ENCODE data around the gene CENPP.

CENPP gene

DNA sequence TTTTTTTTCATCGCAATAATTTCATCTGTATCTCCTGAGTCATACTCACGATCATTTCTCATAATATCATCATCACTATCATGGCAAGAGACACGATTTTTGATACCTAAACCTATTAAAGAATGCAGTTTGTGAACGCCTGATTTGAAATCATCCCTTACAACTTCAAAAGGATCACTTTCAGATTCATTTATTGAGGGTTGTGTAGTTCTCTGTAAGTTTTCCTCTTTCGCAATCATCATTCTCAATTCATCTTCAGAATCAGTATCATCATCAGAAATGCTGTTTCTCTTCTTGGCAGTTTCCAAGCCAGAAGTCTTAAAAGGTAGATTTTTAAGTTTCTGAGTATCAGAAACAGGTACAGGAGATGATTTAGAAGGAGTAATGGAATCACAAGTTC, 10.3 kb upstream of the CENPP start:
- DNase-seq, result no peak

- DNase-seq, result no peak
Observed at GRCh38 chr9:92324431-92324830, 1.3 kb upstream of the CENPP start.

DNA sequence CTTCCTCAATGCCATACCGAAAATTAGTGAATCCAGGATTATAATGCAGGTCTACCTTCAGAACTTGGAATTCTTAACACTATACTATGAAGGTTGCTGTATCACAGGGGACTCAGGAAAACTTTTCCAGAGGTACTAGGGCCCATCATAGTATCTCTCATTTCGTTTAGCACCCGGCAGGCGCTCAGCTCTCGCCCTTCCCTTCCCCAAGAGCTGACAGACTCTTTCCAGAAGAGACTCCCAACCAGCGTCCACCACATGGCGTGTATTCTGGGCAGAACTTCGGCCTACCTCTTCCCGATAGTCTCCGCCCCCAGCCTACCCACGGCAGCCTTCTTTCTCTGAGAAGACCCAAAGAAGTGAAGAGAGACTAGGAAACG, 874 bp upstream of the CENPP start:
- DNase-seq, result no peak

DNA sequence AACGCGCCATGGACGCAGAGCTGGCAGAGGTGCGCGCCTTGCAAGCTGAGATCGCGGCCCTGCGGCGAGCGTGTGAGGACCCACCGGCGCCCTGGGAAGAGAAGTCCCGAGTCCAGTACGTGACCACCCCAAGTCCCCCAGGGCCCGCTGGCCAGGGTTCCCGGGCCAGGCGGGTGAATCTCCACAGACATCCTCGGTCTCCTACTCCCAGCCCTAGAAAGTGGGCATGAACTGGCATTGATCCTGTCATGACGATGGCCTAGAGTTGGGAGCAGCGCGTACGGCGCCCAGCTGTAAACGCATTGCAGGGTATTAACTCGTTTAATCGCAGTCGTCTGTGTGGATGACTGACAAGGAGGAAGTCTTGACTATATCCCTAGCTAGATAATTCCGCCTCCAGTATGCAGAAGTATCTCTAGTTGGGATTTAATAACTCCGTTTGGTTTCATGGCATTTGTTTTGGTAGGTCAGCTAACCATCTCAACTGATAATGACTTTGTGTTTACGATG, 293 bp downstream of the CENPP start:
- DNase-seq, result no peak

GRCh38 chr9:92327283-92327850, 1.6 kb downstream of the CENPP start:
- DNase-seq, result no peak

DNA sequence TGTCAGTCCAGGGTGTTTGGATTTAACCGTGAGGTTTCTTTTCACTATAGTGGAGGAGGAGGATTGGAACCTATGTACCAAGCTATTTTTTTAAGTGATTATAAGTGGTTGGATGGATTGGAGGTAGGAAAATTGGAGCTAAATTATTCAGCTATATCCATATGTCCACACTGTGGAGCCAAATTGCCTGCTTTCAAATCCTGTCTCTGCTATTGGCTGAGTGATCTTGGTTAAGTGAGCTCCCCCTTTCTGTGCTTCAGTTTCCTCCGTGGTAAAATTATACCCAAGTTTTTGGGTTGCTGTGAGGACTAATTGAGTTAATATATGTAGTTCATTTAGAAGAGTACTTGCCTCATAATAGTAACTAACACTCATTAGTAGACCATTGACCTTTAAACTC, 2.5 kb downstream of the CENPP start:
- no peak for DNase-seq

GRCh38 chr9:92332577-92333281, 7.0 kb downstream of the CENPP start:
- no peak for DNase-seq

- no peak for DNase-seq
Observed at GRCh38 chr9:92333282-92333634, 7.5 kb downstream of the CENPP start.

GRCh38 chr9:92341578-92341977, 15.8 kb downstream of the CENPP start:
- DNase-seq, result no peak

- DNase-seq, result no peak
Observed at GRCh38 chr9:92342825-92343488, 17.2 kb downstream of the CENPP start.

DNA sequence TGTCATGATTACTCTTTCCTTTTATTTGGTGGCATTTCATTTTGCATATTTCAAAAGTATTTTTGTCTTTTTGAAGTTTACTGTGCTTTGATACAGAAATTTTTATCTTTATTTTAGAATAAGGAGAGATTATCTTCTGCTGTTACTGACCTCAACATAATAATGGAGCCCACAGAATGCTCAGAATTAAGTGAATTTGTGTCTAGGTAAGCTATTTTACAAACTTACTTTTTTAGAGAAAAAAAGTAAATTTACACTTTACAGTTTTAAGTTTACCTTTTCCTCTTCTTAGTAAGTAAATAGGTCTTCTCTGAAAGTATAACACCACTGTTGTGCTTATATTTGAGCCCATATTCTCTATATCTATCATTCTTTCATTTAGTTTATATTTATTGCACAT, 19.8 kb downstream of the CENPP start:
- no peak for DNase-seq

DNA sequence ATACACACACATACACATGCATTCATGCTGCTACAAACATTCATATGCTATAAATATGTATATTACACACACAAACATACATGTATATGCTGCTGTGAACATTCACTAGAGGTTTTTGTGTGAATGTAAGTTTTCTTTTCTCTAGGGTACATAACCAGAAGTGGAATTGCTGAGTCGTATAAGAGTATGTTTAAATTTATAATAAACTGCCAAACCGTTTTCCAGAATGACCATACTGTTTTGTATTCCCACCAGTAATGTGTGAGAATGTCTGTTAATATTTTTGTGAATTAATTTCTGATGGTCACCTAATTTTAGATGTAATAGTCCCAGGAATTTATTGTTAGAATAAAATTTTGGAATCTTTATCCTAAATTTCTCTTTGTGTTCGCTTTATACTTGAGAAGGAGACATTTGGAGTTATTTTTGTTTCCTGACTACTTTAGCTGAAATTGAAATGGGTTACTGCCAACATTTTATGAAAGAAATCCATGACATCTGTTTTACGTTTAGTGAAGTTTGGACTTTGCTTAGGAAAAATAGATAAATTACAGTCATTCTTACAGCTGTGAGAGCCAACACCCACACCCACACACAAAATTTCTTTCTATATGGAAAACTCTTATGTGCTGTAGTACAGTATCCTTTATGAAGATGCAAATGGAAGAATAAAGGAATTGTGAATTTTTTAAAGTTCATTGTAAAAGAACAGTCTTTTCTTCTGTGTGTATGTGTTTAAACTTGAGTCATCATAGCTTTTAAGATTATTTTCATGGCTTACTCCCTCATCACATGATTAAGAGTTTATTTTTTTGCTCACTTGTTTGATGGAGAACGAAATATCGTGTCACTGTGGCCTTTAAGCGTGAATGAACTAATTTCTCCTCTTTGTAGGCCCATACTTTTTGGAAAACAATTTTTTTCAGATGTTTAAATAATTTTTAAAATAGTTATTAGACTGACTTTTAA, 24.3 kb downstream of the CENPP start:
- no peak for DNase-seq

DNA sequence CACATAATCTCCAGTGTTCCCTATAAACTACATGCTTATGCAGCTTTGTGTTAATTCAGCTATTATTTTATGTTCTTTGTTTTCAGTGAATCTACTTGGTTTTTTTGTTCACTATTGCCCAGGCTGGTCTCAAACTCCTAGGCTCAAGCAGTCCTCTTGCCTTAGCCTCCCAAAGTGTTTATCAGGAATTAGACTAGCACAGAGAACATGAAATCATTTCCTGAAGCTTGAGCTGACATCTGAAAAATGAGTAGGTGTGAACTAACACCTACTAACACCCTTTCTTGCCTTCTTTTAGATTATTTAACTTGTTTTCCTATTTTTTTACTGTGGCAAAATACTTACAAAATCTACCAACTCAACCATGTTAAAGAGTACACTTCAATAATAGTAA, 25.0 kb downstream of the CENPP start:
- no peak for DNase-seq

- no peak for DNase-seq
Observed at GRCh38 chr9:92353051-92353450, 27.3 kb downstream of the CENPP start.

DNA sequence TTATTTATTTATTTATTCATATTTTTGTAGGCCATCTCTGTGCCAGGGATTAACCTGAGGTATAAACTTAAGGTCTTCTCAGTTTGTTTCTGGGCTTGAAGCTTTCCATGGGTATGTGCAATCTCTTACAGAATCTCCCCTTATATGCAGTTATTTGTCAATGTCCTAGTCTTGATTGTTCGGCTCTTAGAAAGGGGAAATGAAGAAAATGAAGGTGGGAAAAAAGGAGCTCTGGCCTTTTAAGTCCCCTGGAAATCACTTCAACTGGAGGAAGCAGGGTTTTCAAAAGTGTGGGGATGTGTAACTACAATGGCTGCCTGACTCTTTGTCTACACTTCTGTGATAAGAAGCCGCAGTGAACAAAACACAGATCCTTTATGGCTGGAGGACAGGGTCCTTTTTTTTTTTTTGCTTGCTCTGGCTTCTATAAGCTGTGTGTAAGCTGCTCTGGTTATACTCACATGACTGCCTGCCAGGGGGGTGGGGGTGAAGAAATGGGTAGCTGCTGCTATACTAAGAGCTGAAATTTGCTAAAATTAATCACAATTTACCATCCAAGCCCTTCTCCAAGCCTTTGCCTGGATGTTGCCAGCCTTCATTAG, 33.7 kb downstream of the CENPP start:
- no peak for DNase-seq

- DNase-seq, result no peak
Observed at GRCh38 chr9:92360083-92360482, 34.3 kb downstream of the CENPP start.

GRCh38 chr9:92369075-92369474, 43.3 kb downstream of the CENPP start:
- DNase-seq, result no peak

DNA sequence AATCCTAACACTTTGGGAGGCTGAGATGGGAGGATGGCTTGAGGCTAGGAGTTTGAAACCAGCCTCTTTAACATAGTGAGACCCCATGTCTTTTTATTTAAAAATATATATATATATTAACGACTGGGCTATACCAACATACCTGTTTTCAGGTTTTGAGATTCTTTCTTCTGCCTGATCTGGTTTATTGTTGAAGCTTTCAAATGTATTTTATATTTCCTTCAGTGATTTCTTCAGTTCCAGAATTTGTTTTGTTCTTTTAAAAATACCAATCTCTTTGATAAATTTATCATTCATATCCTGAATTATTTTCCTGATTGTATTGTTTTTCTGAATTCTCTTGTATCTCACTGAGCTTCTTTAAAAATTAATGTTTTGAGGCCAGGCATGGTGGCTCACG, 47.4 kb downstream of the CENPP start:
- no peak for DNase-seq

- DNase-seq, result no peak
Observed at GRCh38 chr9:92377876-92378275, 52.1 kb downstream of the CENPP start.

- no peak for DNase-seq
Observed at GRCh38 chr9:92378865-92379560, 53.3 kb downstream of the CENPP start.

DNA sequence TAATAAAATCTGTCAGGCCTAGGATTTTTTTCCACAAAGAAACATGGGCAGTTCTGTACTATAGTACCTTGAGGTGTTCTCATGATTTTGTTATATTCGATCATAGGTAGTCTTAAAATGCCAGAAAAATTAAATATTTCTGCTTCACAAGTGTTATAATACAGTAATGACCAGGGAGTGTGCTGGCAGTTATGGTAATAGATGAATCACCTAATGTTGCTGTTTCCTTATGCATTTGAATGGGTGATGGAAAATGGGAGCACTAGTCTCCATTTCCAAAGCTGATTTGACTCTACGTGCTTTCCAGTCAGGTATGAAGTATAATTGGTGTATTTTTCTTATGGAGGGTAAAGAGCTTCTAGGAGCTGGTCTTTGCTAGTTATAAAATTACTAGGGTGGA, 54.9 kb downstream of the CENPP start:
- DNase-seq, result no peak

- DNase-seq, result no peak
Observed at GRCh38 chr9:92381775-92382174, 56.0 kb downstream of the CENPP start.

Measured in T-helper 9 cell (primary cell).